ENCODE measurements around the gene SUSD4.

DNA sequence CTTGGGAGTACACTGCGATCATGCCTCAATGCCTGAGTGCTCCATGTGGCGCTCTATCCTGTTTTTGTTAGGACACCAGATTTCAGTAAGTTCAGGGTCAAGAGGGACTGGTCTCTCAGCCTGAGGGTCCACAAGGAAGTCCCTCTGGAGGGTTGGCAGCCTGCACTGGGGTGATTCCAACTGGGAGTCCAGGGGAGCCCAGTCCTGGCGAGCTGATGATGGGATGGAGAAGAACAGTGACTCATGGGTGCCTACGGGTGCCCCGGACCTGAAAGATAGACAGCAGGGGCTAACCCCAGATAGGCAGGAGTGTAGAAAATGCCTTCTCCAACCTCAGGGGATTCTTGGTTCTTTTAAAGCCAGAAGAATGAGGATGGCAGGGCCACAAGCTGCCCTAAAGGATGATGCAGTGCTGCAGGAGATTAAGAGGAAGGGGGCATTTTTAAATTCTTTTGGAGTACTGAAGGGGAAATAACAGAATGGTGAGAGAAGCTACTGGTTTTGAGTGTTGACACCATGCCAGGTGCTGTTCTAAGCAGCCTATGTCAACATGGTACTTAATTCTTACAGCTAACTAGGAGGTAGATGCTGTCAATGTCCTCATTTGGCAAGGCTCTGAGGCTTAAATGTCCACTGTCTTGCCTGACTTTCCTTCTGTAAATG lies 152.5 kb downstream of the SUSD4 start:
- TF ChIP-seq, protein P1, sequence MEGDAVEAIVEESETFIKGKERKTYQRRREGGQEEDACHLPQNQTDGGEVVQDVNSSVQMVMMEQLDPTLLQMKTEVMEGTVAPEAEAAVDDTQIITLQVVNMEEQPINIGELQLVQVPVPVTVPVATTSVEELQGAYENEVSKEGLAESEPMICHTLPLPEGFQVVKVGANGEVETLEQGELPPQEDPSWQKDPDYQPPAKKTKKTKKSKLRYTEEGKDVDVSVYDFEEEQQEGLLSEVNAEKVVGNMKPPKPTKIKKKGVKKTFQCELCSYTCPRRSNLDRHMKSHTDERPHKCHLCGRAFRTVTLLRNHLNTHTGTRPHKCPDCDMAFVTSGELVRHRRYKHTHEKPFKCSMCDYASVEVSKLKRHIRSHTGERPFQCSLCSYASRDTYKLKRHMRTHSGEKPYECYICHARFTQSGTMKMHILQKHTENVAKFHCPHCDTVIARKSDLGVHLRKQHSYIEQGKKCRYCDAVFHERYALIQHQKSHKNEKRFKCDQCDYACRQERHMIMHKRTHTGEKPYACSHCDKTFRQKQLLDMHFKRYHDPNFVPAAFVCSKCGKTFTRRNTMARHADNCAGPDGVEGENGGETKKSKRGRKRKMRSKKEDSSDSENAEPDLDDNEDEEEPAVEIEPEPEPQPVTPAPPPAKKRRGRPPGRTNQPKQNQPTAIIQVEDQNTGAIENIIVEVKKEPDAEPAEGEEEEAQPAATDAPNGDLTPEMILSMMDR (IDR thresholded peaks at IDR 0.05) = no peak
- TF ChIP-seq EZH2 (IDR thresholded peaks at IDR 0.05) = no peak
